Fibroblast of gingiva (primary cell): ENCODE data around the gene STX7.

ENCODE experiments used
- DNase-seq: peaks from one replicate; pipeline ENCODE4 v3.0.0-alpha.2; 2011; ENCODE audit warnings: low read depth

The STX7 gene

GRCh38 chr6:132506869-132507808, 5.8 kb downstream of the STX7 start:
- DNase-seq = no peak

GRCh38 chr6:132506461-132506860, 6.5 kb downstream of the STX7 start:
- no peak for DNase-seq

GRCh38 chr6:132505158-132505557, 7.8 kb downstream of the STX7 start:
- DNase-seq = no peak

GRCh38 chr6:132504757-132505156, 8.2 kb downstream of the STX7 start:
- no peak for DNase-seq

- no peak for DNase-seq
Measured at GRCh38 chr6:132499757-132500156, 13.2 kb downstream of the STX7 start.

GRCh38 chr6:132498638-132499037, 14.3 kb downstream of the STX7 start:
- no peak for DNase-seq

GRCh38 chr6:132496519-132497180, 16.3 kb downstream of the STX7 start:
- DNase-seq = no peak

- no peak for DNase-seq
Measured at GRCh38 chr6:132495604-132496079, 17.3 kb downstream of the STX7 start.

- DNase-seq = no peak
Measured at GRCh38 chr6:132494954-132495353, 18.0 kb downstream of the STX7 start.

- DNase-seq = no peak
Measured at GRCh38 chr6:132491881-132492280, 21.0 kb downstream of the STX7 start.

GRCh38 chr6:132491303-132491702, 21.6 kb downstream of the STX7 start:
- DNase-seq = peak; percentile 10

GRCh38 chr6:132490478-132491204, 22.3 kb downstream of the STX7 start:
- DNase-seq = no peak

GRCh38 chr6:132490024-132490423, 22.9 kb downstream of the STX7 start:
- peak; percentile 4 for DNase-seq

GRCh38 chr6:132489376-132489775, 23.5 kb downstream of the STX7 start:
- no peak for DNase-seq

GRCh38 chr6:132487762-132488161, 25.2 kb downstream of the STX7 start:
- DNase-seq = no peak

GRCh38 chr6:132484680-132485018, 28.3 kb downstream of the STX7 start:
- no peak for DNase-seq

- peak; percentile 53 for DNase-seq
Measured at GRCh38 chr6:132483779-132484679, 28.9 kb downstream of the STX7 start.

GRCh38 chr6:132482581-132482980, 30.3 kb downstream of the STX7 start:
- DNase-seq = peak; percentile 19

GRCh38 chr6:132481189-132481588, 31.7 kb downstream of the STX7 start:
- no peak for DNase-seq

GRCh38 chr6:132479131-132479530, 33.8 kb downstream of the STX7 start:
- no peak for DNase-seq

- no peak for DNase-seq
Measured at GRCh38 chr6:132478674-132479073, 34.2 kb downstream of the STX7 start.

GRCh38 chr6:132478266-132478665, 34.6 kb downstream of the STX7 start:
- no peak for DNase-seq
